ENCODE measurements around the gene ARID3C.
A peak's percentile ranks its signal among the peaks of the same experiment; 100 is the strongest.
"Not testable (repeated sequence)": the region's sequence is repeated elsewhere in the genome, so short reads cannot be mapped to it uniquely, and the experiment has no call there.

The ARID3C gene

DNA sequence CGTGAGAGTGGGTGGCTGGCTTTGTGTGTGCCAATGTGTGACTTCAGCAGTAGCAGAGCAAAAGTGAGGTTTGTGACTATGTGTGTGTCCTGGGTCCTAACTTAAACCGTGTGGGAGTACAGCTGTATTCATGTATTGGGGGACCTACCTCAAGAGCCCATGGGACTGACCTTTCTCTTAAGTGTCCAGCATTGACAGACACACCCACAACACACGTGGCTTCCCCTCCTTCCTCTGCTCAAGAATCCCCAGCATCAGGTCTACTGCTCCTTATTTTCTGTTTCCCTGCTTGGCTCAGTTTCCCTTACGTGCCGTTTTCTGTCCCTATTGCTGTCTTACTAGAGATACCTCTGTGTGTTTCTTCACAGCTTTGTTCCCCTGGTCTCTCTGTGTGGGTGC lies 23.7 kb upstream of the ARID3C start:
- DNase-seq (ENCODE audit: low read depth in 2 of 3, low spot score in 1 of 3): no peak

DNA sequence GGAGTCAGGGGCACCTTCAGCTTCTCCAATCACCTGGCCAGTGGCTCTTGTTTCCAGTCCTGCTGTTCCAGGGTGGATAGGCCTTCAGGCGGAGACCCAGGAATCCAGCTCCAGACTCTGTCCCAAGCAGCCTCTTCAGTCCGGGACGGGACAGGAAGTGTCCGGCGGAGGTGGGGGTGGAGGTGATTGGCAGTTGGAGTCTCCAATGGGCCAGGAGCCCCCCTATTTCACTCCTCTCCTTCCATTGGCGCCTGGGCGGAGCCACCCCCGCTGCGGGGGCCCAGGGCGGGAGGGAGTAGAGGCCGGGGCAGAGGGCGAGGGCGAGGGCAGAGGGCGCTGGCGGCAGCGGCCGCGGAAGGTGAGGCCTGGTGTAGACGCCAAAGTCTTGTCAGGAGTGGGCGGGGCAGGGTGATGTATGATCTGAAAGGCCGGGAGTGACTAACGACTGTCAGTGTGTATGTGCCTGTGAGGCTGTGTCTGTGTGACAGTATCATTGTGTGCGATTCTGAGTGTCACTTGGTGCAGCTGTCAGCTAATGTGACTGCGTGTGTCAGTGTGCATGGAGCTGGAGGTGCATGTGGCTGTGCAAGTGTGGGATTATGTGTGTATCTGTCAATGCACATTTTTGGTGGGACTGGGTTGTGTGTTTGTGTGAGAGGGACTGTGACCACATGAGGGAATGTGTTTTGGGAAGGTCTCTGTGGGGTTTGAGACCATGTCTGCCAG lies 23.2 kb upstream of the ARID3C start, which contains the start of gene IL11RA:
Gene IL11RA (plus strand): TSS at position 310 of the 726 bp plus-strand sequence. CDS start 3,033 bp downstream, outside the sequence.
- DNase-seq (ENCODE audit: low read depth in 2 of 3, low spot score in 1 of 3): peak in 2 of 3 donors; percentile 47 to 53

DNA sequence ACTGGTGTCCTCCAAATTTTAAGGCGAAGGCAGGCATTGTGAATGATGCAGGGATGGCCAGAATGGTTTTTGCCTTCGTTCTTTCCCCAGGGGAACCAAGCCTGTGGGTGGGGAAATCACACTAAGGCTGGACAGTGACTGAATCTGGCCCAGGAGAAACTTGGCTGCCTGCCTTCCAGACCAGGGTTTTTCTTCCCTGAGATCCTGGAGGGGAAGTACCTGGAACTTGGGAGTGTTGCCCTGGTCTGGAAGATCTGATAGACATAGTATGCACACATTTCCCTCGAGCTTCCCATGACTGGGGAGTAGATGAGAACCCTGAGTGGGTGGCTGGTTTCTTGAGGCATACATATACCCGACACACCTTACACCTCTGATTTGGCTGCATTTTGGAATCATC lies 22.5 kb upstream of the ARID3C start:
- DNase-seq (ENCODE audit: low read depth in 2 of 3, low spot score in 1 of 3): no peak

- no peak for DNase-seq (ENCODE audit: low read depth in 2 of 3, low spot score in 1 of 3)
Measured at GRCh38 chr9:34650816-34651215, 21.9 kb upstream of the ARID3C start.

- DNase-seq (ENCODE audit: low read depth in 2 of 3, low spot score in 1 of 3): no peak
Measured at GRCh38 chr9:34648673-34649072, 19.8 kb upstream of the ARID3C start.

GRCh38 chr9:34647651-34648050 lies 18.8 kb upstream of the ARID3C start:
- DNase-seq (ENCODE audit: low read depth in 2 of 3, low spot score in 1 of 3): no peak

DNA sequence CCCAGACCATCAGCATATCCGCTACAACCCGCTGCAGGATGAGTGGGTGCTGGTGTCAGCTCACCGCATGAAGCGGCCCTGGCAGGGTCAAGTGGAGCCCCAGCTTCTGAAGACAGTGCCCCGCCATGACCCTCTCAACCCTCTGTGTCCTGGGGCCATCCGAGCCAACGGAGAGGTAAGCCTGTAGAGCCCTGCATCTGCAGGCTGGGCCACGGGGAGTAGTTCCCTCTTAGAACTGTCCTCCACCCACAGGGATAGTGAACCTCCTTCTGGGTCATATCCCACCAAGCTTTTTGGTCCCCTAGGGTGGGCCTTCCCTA lies 18.2 kb upstream of the ARID3C start:
- DNase-seq (ENCODE audit: low read depth in 2 of 3, low spot score in 1 of 3): no peak

GRCh38 chr9:34646211-34647083 lies 17.6 kb upstream of the ARID3C start, which contains the start of gene GALT:
Gene GALT (plus strand): TSS chr9:34646675. CDS start chr9:34646705, 30 bp downstream.
- peak; percentile 93 to 98 (median 97) for DNase-seq (ENCODE audit: low read depth in 2 of 3, low spot score in 1 of 3)

- no peak for DNase-seq (ENCODE audit: low read depth in 2 of 3, low spot score in 1 of 3)
Measured at GRCh38 chr9:34644766-34645314, 16.0 kb upstream of the ARID3C start.

DNA sequence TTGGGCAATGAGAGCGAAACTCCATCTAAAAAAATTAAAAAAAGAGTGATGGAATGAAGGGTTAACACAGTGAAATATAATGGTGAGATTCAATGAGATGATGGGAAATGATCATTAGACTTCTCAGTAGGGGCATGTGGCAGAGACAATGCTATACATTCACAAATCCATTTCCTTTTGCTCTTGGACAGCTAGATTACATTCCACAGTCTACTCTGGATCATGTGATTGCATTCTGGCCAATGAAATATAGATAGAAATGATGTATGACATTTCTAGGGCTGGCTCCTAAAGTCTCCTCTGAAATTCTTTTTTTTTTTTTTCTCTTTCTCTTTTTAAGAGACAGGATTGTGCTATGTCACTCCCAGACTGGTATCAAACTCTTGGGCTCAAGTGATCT lies 13.8 kb upstream of the ARID3C start:
- no peak for DNase-seq (ENCODE audit: low read depth in 2 of 3, low spot score in 1 of 3)

DNA sequence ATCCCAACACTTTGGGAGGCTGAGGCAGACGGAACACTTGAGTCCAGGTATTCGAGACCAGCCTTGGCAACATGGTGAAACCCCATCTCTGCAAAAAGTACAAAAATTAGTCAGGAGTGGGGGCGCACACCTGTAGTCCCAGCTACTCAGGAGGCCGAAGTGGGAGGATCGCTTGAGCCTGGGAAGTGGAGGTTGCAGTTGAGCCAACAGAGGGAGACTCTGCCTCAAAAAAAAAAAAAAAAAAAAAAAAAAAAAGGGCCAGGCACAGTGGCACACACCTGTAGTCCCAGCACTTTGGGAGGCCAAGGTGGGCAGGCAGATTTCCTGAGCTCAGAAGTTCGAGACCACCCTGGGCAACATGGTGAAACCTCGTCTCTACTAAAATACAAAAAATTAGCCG lies 10.5 kb upstream of the ARID3C start:
- DNase-seq (ENCODE audit: low read depth in 2 of 3, low spot score in 1 of 3): not testable (repeated sequence)

DNA sequence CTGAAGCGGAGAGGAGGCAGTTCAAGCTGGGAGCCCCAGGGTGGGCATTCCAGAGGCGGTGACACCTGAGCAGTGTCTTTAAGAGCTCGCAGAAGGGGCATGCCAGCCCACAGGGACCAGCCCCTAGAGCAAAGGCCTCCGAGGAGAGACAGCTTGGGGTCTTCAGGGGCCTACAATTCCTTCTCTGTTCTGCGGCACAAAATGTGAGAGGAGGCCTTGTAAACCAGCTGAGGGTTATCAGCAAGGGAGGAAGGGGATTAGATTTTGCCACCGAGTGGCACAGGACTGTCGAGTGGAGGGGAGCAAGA lies 9.2 kb upstream of the ARID3C start:
- no peak for DNase-seq (ENCODE audit: low read depth in 2 of 3, low spot score in 1 of 3)

GRCh38 chr9:34637356-34638137 lies 8.7 kb upstream of the ARID3C start, which contains the start of gene SIGMAR1:
Gene SIGMAR1 (minus strand): TSS chr9:34637787. CDS start chr9:34637697, 90 bp downstream.
- peak; percentile 87 to 92 (median 91) for DNase-seq (ENCODE audit: low read depth in 2 of 3, low spot score in 1 of 3)

GRCh38 chr9:34636791-34637355 lies 8.0 kb upstream of the ARID3C start:
- DNase-seq (ENCODE audit: low read depth in 2 of 3, low spot score in 1 of 3): no peak

DNA sequence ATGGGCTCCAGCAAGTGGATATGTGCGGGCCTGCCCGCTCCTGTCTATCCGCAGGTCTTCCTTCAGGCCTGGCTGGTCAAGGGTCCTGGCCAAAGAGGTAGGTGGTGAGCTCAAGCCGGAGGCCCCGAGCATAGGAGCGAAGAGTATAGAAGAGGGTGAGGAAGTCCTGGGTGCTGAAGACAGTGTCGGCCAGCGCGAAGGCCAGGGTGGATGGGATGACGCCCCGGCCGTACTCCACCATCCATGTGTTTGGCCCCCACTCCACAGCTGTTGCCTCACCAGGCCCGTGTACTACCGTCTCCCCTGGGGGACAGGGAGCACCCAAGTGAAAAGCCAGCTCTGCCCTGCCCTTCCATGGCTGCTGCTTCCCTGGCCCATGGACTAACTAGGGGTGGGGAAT lies 6.7 kb upstream of the ARID3C start:
- DNase-seq (ENCODE audit: low read depth in 2 of 3, low spot score in 1 of 3): no peak

DNA sequence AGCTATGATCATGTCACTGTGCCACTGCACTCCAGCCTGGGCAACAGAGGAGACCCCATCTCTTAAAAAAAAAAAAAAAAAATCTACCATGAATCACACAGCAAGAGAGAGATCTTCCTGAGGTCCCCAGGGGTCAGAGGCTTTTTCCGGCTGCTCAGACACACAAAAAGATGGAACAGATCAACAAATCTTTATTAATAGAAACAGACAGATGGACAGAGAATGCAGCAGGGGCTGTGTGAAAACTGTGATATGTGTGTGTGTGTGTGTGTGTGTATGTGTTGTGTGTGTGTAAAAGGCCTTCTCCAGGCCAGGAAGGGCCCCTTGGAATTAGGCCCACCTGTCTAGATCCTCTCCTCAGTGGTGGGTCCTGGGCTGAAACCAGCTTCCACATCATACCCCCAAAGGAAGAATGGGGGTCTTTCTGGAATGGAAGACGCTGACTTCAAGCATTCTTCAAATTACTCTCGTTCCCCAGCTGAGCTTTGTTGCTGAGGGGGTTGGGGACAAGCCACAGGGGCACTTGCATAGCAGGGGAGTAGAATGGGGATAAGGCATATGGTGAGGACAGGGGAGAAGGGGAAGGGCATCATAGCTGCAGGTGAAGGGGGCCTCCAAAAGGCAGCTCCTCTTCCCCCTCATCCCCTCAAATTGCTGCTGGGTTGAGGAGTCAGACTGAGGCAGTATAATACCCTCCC lies 5.8 kb upstream of the ARID3C start:
- DNase-seq (ENCODE audit: low read depth in 2 of 3, low spot score in 1 of 3): no peak

DNA sequence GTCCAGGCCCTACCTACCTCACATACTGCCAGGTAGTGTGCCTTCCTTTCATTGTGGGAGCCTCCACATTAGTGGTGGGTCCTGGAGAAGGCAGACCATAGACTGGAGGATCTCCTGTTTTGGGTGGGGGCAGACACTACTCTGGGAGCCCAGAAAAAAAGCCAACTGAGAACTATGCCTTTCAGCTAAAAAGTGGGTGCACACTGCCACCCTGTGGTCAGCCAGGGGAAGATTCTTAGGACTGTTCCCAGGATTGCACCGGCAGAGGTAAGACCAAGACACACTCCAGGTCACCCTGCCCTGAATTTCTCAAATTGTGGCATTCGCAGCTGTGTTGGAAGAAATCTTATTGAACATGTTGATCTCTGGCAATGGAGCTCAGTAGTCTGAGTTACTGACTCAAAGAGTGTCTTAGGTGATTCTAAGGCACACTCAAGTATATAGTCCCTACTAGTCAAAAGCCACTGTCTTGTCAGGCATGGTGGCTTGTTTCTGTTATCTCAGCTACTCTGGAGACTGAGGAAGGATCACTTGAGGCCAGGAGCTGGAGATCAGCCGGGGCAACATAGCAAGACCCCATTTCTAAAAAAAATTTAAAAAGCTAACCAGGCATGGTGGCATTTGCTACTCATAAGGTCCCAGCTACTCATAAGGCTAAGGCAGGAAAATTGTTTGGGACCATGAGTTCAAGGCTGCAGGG lies 5.1 kb upstream of the ARID3C start:
- peak; percentile 51 to 63 (median 56) for DNase-seq (ENCODE audit: low read depth in 2 of 3, low spot score in 1 of 3)

DNA sequence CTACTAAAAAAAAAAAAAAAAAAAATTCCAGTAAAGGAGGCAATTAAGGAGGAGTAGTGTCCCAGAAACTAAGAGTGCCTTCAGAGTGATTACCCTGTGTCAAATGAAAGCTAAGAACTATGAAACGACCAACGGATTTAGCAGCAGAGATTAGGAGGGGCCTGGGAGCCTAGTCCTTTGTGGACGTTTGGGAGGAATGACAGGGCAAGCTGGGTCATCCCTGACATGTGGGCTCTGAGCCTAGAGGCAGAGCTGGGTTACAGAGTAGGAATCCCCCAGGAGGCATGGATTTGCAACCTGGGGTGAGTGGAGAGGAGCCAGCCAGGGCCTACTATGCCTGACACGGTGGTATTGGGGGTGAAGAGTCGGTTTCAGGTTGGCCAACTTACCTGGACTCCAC lies 4.3 kb upstream of the ARID3C start:
- DNase-seq (ENCODE audit: low read depth in 2 of 3, low spot score in 1 of 3): no peak

GRCh38 chr9:34630402-34631154 lies 1.7 kb upstream of the ARID3C start:
- no peak for DNase-seq (ENCODE audit: low read depth in 2 of 3, low spot score in 1 of 3)

All from stimulated activated CD4-positive, alpha-beta T cell treated with anti-CD3 and anti-CD28 coated beads, Interleukin-12 subunit alpha, Interleukin-12 subunit beta, amount 100 ng/mL, for 48 hours (primary cell).